ENCODE results near the gene COPB2.

The COPB2 gene

DNA sequence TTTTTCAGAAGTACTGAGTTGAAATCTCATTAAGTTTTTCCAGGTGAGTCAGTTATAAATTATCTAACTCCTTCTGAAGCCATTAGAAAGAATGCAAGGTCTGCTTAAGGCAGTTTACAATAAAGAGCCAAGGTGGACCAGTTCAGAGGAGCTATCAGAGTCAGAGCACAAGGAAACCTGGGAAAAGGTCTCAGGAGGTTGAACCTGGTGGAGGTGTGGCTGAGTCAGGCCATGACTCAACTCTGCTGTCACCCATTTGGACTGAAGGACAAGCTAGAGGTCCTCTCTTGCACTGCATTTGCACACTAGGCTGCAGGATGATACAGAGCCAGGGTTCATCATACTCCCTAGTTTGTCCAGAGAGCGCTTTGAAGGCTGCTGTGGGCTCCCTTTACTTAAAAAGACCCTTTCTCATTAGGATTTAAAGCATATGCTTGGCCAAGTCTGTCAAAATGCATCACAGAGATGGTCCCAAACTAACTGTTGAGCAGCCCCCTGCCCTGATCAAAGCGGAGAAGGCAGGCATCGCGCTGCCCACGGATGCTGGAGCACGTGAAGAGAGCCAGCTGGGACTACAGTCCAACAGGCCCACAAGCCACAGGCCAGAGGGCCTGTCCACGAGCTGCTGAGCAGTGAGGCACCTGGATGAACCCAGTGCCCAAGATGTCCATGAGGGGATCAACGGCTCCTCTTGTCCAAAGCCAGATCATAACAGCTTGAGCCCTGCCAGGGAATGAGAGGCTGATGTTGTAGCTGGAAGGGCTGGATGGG lies 71.6 kb downstream of the COPB2 start:
- no peak for ATAC-seq (replicated peaks)
- no peaks in the 10 kb centered on the region for H3K36me3 Mint-ChIP-seq
- H3K4me1 Mint-ChIP-seq: no peaks in the 10 kb centered on the region
- H3K9me3 Mint-ChIP-seq: no peaks in the 10 kb centered on the region
- no peak overlapping the region for H3K27ac Mint-ChIP-seq
- H3K27me3 Mint-ChIP-seq: peaks cover 41 to 44% of the 10 kb centered on the region in 2 donors
- DNase-seq: no peak
- no peak overlapping the region for H3K4me3 Mint-ChIP-seq

DNA sequence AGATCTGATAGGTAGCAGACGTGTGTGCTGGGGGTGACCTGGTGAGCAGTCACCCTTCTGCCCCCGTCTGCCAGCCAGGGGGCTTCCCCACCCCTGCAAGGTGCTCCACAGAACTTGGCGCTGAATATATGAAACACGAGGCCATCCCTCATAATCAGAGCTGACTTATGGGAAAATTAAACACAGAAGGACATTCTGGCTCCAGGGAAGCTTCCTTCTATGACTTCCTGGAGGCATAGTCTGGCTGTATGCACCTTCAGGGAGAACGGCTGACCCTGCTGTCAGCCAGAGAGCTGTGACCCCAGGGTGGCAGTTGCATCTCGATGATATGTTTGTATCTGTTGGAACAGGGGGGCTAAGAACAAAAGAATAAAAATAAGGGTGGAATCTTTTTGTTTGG lies 72.2 kb downstream of the COPB2 start:
- Mint-ChIP-seq H3K9me3 (no peaks in the 10 kb centered on the region), H3K4me3 (no peak overlapping the region), H3K27ac (no peak overlapping the region), H3K36me3 (no peaks in the 10 kb centered on the region), H3K27me3 (peaks cover 43 to 44% of the 10 kb centered on the region in 2 donors), H3K4me1 (no peaks in the 10 kb centered on the region)
- DNase-seq: no peak
- ATAC-seq (replicated peaks): no peak

DNA sequence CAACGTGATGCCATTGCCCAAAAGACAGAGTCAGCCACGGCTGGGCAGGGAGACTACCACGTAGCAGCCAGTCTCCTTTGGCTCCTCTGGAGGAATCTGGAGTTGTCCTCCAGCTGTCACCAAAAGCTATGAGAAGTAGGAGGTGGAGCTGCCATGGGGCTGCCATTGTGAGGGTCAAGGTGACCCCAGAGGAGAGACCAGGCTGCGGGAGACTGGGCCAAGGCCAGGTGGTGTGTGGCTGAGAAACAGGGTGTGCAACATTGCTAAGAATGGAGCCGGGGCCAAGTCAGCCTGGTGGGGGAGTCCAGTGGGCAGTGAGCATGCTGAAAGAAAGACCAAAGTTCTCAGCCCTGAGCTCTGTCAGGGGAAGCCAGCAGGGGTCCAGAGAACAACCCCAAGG lies 75.5 kb downstream of the COPB2 start:
- Mint-ChIP-seq H3K4me1 (no peaks in the 10 kb centered on the region), H3K36me3 (no peaks in the 10 kb centered on the region), H3K9me3 (no peaks in the 10 kb centered on the region)

DNA sequence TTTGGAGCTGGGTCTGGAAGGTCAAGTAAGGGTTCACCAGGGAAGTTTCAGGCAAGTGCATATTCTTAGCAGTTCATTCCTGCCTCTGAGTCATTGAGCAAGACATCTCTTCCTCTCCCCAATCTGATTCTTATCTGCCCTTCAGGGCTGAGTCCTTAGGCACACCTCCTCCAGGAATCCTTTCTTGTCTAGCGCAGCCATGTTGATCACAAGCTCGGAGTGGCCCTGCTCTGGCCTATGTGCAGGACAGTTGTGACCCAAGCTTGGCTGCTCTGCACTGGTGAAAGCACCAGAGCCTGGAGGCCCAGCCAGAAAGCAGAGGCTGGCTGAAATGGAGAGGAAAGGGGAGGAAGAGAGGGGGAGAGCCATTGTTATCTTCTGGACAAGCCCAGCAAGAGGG lies 76.5 kb downstream of the COPB2 start:
- Mint-ChIP-seq H3K27me3 (peaks cover 29 to 42% of the 10 kb centered on the region in 2 donors), H3K27ac (no peak overlapping the region), H3K9me3 (no peaks in the 10 kb centered on the region), H3K4me1 (no peaks in the 10 kb centered on the region), H3K4me3 (no peak overlapping the region), H3K36me3 (no peaks in the 10 kb centered on the region)
- DNase-seq: no peak
- ATAC-seq (replicated peaks): no peak

More for the DNA sequence above, 75.5 kb downstream of the COPB2 start:
- Mint-ChIP-seq H3K4me3 (no peak overlapping the region), H3K27me3 (peaks cover 35 to 44% of the 10 kb centered on the region in 2 donors), H3K27ac (no peak overlapping the region)
- ATAC-seq (replicated peaks) (no peak), DNase-seq (no peak)

DNA sequence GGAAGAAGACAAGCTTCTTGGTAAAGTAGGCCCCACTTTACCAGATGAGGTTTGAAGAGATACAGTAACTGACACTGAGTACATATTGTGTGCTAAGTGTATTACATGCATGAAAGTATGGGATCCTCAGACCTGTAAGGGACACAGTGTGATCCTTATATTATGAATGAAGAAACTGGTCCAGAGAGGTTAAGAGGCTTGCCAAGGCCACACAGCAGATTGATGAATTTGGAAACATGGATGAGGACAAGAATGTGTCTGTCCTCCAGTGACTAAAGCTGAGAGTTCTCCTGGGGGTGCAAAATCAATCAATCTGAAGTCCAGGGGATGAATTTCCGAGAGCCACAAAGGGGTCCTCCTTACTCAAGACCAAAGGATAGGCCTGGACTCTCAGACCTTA lies 77.0 kb downstream of the COPB2 start:
- DNase-seq: no peak
- Mint-ChIP-seq H3K9me3 (no peaks in the 10 kb centered on the region), H3K4me3 (no peak overlapping the region), H3K27ac (no peak overlapping the region), H3K4me1 (no peaks in the 10 kb centered on the region), H3K36me3 (no peaks in the 10 kb centered on the region), H3K27me3 (peaks cover 29 to 42% of the 10 kb centered on the region in 2 donors)
- ATAC-seq (replicated peaks): no peak

DNA sequence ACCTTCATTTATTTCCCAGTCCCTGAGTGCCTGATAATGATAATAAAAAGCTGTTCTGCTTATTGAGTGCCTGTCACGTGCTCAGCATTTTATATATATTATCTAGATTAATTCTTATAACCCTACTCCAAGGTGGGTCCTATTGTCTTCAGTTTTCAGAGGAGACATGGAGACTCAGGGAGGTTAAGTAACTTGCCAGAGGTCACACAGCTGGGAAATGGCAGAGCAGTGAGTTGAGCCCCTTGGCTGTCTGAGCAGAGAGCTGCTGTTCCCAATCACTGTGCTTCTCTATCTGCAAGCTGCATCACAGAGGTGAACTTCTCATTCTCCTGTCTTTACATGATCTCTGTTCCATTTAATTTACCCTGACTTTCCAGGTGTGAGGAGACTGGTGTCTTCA lies 77.9 kb downstream of the COPB2 start:
- no peaks in the 10 kb centered on the region for H3K9me3 Mint-ChIP-seq
- peaks cover 29 to 41% of the 10 kb centered on the region in 2 donors for H3K27me3 Mint-ChIP-seq
- no peak for DNase-seq
- no peaks in the 10 kb centered on the region for H3K36me3 Mint-ChIP-seq
- H3K4me1 Mint-ChIP-seq: no peaks in the 10 kb centered on the region
- ATAC-seq (replicated peaks): no peak
- H3K4me3 Mint-ChIP-seq: no peak overlapping the region
- no peak overlapping the region for H3K27ac Mint-ChIP-seq

DNA sequence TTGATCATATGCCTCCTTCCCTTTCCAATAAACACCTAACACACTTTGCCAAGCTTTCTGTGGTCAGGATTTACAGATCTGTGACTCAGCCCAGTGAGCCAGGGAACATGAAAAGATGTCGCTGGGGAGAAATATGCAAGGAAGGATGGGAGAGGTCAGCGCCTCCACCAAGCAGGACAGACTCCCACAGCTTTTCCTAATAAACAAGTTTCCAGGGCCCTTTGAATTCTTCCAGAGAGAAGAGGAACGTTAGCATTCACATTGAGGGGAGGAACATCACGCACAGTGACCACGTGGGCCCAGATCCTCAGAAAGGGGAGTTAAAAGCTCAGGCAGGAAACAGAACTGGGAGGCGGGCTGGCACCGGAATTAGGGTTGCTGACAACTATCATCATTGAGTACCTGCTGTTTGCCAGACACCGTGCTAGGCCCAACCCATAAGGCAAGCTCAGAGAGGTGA lies 78.9 kb downstream of the COPB2 start:
- H3K4me1 Mint-ChIP-seq: no peaks in the 10 kb centered on the region
- DNase-seq: no peak
- H3K9me3 Mint-ChIP-seq: no peaks in the 10 kb centered on the region

DNA sequence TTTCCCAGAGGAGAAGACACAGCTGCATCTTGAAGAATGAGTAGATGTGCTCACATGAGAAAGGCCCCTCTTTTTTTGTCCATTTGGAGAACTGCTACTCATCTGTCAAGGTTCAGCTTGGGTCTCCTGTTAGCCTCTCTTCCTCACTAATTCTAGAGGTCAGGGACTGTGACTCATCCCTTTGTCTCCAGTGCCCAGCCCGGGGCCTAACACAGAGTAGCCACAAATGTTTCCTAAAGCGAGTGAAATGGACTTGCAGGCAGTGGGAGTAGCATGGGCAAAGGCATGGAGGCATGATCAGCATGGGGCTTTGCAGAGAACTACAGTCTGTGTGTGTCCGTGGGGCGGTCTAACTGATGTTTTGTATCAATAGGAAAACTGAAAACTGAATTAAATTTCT lies 79.6 kb downstream of the COPB2 start:
- ATAC-seq (replicated peaks) (no peak), DNase-seq (no peak)
- no peak overlapping the region for H3K27ac Mint-ChIP-seq
- H3K9me3 Mint-ChIP-seq: no peaks in the 10 kb centered on the region
- H3K4me1 Mint-ChIP-seq: no peaks in the 10 kb centered on the region
- peaks cover 24 to 34% of the 10 kb centered on the region in 2 donors for H3K27me3 Mint-ChIP-seq
- no peak overlapping the region for H3K4me3 Mint-ChIP-seq
- no peaks in the 10 kb centered on the region for H3K36me3 Mint-ChIP-seq

More for the DNA sequence above, 78.9 kb downstream of the COPB2 start:
- no peak overlapping the region for H3K27ac Mint-ChIP-seq
- no peak for ATAC-seq (replicated peaks)
- H3K36me3 Mint-ChIP-seq: no peaks in the 10 kb centered on the region
- peaks cover 25 to 36% of the 10 kb centered on the region in 2 donors for H3K27me3 Mint-ChIP-seq
- no peak overlapping the region for H3K4me3 Mint-ChIP-seq

DNA sequence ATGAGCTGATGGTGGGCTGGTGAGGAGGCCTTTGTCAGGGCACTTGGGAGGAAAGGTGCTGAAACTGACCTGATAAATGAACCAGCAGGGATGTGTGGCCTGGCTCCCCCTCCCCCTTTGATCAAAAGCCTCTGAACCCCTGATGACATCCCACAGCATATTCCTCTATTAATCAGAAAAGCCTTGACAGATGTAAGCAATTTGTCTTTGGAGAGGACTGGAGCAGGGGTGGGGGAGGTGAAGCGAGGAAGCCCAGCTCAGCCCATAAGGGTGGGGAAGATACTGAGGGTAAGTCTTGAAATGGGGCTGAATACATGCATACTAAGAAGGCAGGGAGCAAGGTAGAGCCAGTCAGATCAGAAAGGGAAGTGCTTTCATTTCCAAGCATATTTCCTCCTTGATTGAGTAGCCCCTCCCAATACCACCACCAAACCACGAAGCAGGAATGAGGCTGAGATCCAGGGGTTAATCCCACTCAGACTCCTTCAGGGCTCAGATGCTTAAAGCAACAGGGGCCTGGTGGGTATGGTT lies 80.3 kb downstream of the COPB2 start:
- Mint-ChIP-seq H3K4me3 (no peak overlapping the region), H3K36me3 (no peaks in the 10 kb centered on the region), H3K9me3 (no peaks in the 10 kb centered on the region), H3K27me3 (peaks cover 24 to 31% of the 10 kb centered on the region in 2 donors), H3K27ac (no peak overlapping the region), H3K4me1 (peaks cover 0 to 3% of the 10 kb centered on the region in 2 donors)
- ATAC-seq (replicated peaks) (no peak), DNase-seq (no peak)

DNA sequence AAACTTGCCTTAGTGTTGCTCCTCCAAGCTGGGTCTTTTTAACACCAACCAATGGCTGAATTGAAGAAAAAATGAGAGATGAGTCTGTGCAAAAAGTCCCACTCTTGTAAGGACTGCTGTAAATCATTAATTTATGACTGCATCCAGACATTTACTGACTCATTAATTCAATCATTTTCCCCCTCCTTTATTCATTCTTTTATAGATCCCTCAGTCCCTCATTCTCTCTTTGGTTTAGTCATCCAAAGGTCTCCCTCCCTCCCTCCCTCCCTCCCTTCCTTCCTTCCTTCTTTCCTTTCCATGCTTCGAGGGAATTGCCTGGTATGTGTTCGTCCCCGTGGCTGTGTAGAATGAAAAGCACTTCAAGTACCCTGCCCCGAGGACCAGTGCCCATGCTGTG lies 80.9 kb downstream of the COPB2 start:
- Mint-ChIP-seq H3K9me3 (no peaks in the 10 kb centered on the region), H3K36me3 (no peaks in the 10 kb centered on the region), H3K27me3 (peaks cover 19 to 26% of the 10 kb centered on the region in 2 donors), H3K4me1 (peaks cover 0 to 3% of the 10 kb centered on the region in 2 donors), H3K27ac (no peak overlapping the region), H3K4me3 (no peak overlapping the region)
- no peak for DNase-seq
- no peak for ATAC-seq (replicated peaks)

DNA sequence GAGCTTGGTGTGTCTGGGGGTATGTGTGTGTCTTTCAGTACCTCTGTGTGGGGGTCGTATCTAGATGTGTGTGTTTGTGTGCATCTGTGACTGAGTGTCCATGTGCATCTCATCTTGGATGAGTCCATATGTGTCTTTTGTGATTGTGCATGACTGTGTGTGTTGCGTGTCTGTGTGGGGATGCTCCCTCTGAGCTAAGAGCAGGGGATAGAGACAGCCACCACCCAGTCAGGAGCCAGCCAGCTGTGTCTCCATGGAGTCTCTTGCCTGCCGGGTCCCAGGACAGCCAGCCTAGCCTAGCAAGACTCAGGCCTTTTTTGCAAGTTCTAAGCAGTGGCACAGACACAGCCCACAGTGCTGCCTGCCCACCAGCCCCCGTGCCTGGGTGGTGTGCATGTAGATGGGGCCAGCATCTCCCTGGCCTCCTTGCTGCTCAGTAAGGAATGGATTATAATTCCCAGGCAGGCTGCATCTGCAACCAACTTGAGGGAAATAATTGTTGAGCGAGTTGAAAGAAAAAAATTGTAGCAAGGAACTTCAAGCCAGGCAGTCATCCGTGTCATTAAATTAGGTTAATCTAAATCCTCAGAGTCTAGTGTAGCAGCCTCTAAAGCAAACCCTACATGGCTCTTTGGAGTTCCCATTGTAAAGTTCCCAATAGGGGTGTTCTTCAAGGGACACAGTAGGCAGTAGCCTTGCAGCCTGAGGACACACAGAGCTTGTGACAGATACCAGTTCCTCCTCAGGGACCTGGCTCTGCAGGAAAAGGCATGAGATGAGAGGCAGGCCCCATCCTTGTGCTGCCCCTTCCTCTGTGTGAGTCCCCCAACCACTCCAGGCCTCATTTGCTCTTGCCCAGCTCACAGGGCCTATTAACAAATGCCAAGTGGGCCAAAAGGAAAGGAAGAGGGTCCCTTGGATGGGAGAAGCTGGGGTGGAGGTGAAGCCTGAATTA lies 81.6 kb downstream of the COPB2 start:
- H3K36me3 Mint-ChIP-seq: no peaks in the 10 kb centered on the region
- DNase-seq (no peak), ATAC-seq (replicated peaks) (no peak)
- H3K27ac Mint-ChIP-seq: no peak overlapping the region
- H3K27me3 Mint-ChIP-seq: peaks cover 12 to 20% of the 10 kb centered on the region in 2 donors
- peaks cover 0 to 3% of the 10 kb centered on the region in 2 donors for H3K4me1 Mint-ChIP-seq
- H3K4me3 Mint-ChIP-seq: no peak overlapping the region
- H3K9me3 Mint-ChIP-seq: no peaks in the 10 kb centered on the region

Data from stimulated activated naive B cell treated with anti-CD40 and anti-IgM and Interleukin-4, amounts not matched to agents 10 μg/mL and 1 μg/mL and 100 μg/mL, for 72 hours (primary cell).